PC-3 (cell line): ENCODE data around the gene RPL36.

Experiments used
- EZH2 ChIP-seq: fragments of 300-600 bp; sonication (generic); IDR thresholded peaks from one replicate; pipeline ENCODE4 v1.6.1; 2017; ENCODE audit warnings: antibody characterized with exemption, mild to moderate bottlenecking, low read length; ENCODE audit not compliant: unreplicated experiment
- TF ChIP-seq, protein P1 (sequence below): fragments of 300-600 bp; sonication (generic); conservative IDR thresholded peaks from 2 replicates; pipeline ENCODE4 v1.5.1; 2017; ENCODE audit warnings: antibody characterized with exemption, low read depth, mild to moderate bottlenecking, low read length

DNA sequence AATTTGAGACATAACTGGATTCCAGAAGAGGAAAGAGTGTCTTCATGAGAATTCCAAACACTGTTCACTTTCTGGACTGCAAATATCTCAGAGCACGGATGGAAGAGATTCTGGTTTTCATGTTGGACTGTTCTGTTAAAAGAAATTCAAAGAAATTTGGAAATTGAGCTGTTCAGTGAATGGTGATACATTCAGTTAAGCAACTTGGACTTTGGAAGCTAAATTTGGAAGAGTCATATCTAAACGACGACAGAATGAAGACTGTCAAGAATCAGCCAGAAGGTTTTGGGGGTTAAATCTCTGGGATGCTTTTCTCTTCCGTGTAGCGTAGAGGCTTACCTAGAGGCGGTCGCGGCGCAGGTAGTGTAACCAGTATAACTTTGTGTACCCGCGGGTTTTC is 41.6 kb upstream of the RPL36 start:
- no peak for TF ChIP-seq EZH2
- TF ChIP-seq, protein P1, sequence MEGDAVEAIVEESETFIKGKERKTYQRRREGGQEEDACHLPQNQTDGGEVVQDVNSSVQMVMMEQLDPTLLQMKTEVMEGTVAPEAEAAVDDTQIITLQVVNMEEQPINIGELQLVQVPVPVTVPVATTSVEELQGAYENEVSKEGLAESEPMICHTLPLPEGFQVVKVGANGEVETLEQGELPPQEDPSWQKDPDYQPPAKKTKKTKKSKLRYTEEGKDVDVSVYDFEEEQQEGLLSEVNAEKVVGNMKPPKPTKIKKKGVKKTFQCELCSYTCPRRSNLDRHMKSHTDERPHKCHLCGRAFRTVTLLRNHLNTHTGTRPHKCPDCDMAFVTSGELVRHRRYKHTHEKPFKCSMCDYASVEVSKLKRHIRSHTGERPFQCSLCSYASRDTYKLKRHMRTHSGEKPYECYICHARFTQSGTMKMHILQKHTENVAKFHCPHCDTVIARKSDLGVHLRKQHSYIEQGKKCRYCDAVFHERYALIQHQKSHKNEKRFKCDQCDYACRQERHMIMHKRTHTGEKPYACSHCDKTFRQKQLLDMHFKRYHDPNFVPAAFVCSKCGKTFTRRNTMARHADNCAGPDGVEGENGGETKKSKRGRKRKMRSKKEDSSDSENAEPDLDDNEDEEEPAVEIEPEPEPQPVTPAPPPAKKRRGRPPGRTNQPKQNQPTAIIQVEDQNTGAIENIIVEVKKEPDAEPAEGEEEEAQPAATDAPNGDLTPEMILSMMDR, result no peak
